Loucy (cell line): ENCODE results near the gene SYT13.

Experiments
- CTCF ChIP-seq: fragments of 200-600 bp; sonication (generic); conservative IDR thresholded peaks from 2 replicates; pipeline ENCODE4 v1.5.1; 2014; ENCODE audit warnings: mild to moderate bottlenecking, antibody characterized with exemption, low read length
- EZH2phosphoT487 ChIP-seq: fragments of 200-600 bp; IDR thresholded peaks from 2 replicates; pipeline ENCODE4 v1.6.1; 2018; ENCODE audit warnings: antibody characterized with exemption, mild to moderate bottlenecking, moderate library complexity, borderline replicate concordance

- no peak for TF ChIP-seq CTCF
- TF ChIP-seq EZH2phosphoT487 = no peak
These were observed 60.9 kb downstream of the SYT13 start for GRCh38 chr11:45225277-45225676.
